Measurements from ENCODE around the gene CDX2. TPM values are rescaled to one million over a fixed set of nuclear protein-coding genes. Genes with fewer than 3 reads are reported as not detected.

The CDX2 gene
- total RNA-seq, 1 experiment from 2014 or later, result 5.1 TPM

DNA sequence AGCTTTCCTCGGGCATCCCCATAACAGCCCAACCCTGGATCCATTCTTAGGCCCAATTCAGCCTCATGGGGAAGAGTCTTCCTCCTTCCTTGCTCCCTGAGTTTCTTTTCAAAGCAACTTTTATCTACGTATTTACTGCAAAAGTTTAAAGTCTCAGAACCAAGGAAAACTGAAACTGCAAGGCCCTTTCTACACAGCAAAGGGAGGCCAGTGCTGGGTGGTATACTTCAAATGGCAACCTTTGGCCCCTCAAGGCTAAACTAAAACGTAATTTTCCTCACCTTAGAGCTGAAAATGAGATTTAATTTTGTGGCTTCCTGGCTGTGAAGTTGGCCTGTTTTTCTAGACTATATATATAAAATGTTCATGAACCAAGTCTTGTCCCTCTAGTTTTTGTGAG is 5.6 kb downstream of the CDX2 start:
- Histone ChIP-seq H3K9me3 (ENCODE audit: control insufficient read depth, insufficient read depth, low read depth, low read length) (no peaks in the 10 kb centered on the region), H3K4me3 (ENCODE audit: low read depth in 2 of 2, low read length in 2 of 2) (no peak overlapping the region), H3K36me3 (ENCODE audit: control insufficient read depth, insufficient read depth, low read length) (no peaks in the 10 kb centered on the region; the same call in 1 of the 2 replicates), H3K27me3 (ENCODE audit: control insufficient read depth, insufficient read depth, low read length) (no peaks in the 10 kb centered on the region), H3K4me1 (ENCODE audit: control insufficient read depth, insufficient read depth, low read length) (peaks cover 31% of the 10 kb centered on the region), H3K27ac (ENCODE audit: low read length) (peak overlapping the region; percentile 48; the same call in 1 of the 2 replicates)
- intact Hi-C loops (cut with micrococcal nuclease; ENCODE audit: unreplicated experiment) (no loop called here), in situ Hi-C loops (cut with HindIII; ENCODE audit: low pct_unique_long_range_greater_than_20kb, low sequenced_read_pairs) (loop anchor here (25.0 kb wide), 1 partner anchor 126 kb away; no protein-coding TSS in a partner anchor)
- ATAC-seq (no peak), DNase-seq (ENCODE audit: low read depth, low spot score) (no peak)
- CTCF ChIA-PET, result no interaction called here
- no TSS peak for BruUV-seq (replicated peaks)
- TF ChIP-seq, protein P1, sequence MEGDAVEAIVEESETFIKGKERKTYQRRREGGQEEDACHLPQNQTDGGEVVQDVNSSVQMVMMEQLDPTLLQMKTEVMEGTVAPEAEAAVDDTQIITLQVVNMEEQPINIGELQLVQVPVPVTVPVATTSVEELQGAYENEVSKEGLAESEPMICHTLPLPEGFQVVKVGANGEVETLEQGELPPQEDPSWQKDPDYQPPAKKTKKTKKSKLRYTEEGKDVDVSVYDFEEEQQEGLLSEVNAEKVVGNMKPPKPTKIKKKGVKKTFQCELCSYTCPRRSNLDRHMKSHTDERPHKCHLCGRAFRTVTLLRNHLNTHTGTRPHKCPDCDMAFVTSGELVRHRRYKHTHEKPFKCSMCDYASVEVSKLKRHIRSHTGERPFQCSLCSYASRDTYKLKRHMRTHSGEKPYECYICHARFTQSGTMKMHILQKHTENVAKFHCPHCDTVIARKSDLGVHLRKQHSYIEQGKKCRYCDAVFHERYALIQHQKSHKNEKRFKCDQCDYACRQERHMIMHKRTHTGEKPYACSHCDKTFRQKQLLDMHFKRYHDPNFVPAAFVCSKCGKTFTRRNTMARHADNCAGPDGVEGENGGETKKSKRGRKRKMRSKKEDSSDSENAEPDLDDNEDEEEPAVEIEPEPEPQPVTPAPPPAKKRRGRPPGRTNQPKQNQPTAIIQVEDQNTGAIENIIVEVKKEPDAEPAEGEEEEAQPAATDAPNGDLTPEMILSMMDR (IDR thresholded peaks at IDR 0.05), result no peak
- TF ChIP-seq, protein P2, sequence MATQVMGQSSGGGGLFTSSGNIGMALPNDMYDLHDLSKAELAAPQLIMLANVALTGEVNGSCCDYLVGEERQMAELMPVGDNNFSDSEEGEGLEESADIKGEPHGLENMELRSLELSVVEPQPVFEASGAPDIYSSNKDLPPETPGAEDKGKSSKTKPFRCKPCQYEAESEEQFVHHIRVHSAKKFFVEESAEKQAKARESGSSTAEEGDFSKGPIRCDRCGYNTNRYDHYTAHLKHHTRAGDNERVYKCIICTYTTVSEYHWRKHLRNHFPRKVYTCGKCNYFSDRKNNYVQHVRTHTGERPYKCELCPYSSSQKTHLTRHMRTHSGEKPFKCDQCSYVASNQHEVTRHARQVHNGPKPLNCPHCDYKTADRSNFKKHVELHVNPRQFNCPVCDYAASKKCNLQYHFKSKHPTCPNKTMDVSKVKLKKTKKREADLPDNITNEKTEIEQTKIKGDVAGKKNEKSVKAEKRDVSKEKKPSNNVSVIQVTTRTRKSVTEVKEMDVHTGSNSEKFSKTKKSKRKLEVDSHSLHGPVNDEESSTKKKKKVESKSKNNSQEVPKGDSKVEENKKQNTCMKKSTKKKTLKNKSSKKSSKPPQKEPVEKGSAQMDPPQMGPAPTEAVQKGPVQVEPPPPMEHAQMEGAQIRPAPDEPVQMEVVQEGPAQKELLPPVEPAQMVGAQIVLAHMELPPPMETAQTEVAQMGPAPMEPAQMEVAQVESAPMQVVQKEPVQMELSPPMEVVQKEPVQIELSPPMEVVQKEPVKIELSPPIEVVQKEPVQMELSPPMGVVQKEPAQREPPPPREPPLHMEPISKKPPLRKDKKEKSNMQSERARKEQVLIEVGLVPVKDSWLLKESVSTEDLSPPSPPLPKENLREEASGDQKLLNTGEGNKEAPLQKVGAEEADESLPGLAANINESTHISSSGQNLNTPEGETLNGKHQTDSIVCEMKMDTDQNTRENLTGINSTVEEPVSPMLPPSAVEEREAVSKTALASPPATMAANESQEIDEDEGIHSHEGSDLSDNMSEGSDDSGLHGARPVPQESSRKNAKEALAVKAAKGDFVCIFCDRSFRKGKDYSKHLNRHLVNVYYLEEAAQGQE (IDR thresholded peaks at IDR 0.05; ENCODE audit: insufficient read depth in 1 of 2, low read depth in 2 of 2, low read length in 1 of 2), result no peak
- no peak for TF ChIP-seq POLR2AphosphoS5 (IDR thresholded peaks at IDR 0.05; ENCODE audit: low read depth, low read length)
- TF ChIP-seq TCF7L2 (IDR thresholded peaks at IDR 0.05; ENCODE audit: low read depth, low read length), result no peak
- TF ChIP-seq SIN3A (IDR thresholded peaks at IDR 0.05; ENCODE audit: borderline replicate concordance, insufficient read depth, low read depth, low read length), result no peak
- POLR2A ChIA-PET, result interaction anchor here (0.6 kb wide), 1 partner anchor 9 kb away, joined by 3 read pairs; no protein-coding TSS in a partner anchor

DNA sequence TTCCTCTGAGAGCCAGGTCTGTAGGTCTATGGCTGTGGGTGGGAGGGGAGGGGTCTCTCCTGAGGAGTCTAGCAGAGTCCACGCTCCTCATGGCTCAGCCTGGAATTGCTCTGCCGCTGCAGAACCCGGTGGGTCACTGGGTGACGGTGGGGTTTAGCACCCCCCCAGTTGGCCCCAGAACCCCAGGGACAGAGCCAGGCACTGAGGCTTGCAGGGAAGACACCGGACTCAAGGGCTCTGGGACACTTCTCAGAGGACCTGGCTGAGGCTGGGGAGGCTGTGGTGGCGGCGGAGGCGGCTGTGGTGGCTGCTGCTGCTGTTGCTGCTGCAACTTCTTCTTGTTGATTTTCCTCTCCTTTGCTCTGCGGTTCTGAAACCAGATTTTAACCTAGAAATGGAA is 6.1 kb downstream of the CDX2 start:
- intact Hi-C loops (cut with micrococcal nuclease; ENCODE audit: unreplicated experiment), result no loop called here
- CTCF ChIA-PET, result no interaction called here
- no TSS peak for BruUV-seq (replicated peaks)

More for the DNA sequence above, 6.1 kb downstream of the CDX2 start:
- TF ChIP-seq, protein P1 (IDR thresholded peaks at IDR 0.05), result no peak
- no peak for TF ChIP-seq POLR2AphosphoS5 (IDR thresholded peaks at IDR 0.05; ENCODE audit: low read depth, low read length)
- no peak for TF ChIP-seq SIN3A (IDR thresholded peaks at IDR 0.05; ENCODE audit: borderline replicate concordance, insufficient read depth, low read depth, low read length)
- TF ChIP-seq TCF7L2 (IDR thresholded peaks at IDR 0.05; ENCODE audit: low read depth, low read length), result no peak
- ATAC-seq, result no peak
- in situ Hi-C loops (cut with HindIII; ENCODE audit: low pct_unique_long_range_greater_than_20kb, low sequenced_read_pairs), result loop anchor here (25.0 kb wide), 1 partner anchor 126 kb away; no protein-coding TSS in a partner anchor
- Histone ChIP-seq H3K4me1 (ENCODE audit: control insufficient read depth, insufficient read depth, low read length) (peaks cover 31% of the 10 kb centered on the region), H3K27ac (ENCODE audit: low read length) (no peak overlapping the region), H3K9me3 (ENCODE audit: control insufficient read depth, insufficient read depth, low read depth, low read length) (no peaks in the 10 kb centered on the region), H3K27me3 (ENCODE audit: control insufficient read depth, insufficient read depth, low read length) (no peaks in the 10 kb centered on the region), H3K4me3 (ENCODE audit: low read depth in 2 of 2, low read length in 2 of 2) (no peak overlapping the region), H3K36me3 (ENCODE audit: control insufficient read depth, insufficient read depth, low read length) (no peaks in the 10 kb centered on the region)
- no peak for DNase-seq (ENCODE audit: low read depth, low spot score)
- POLR2A ChIA-PET, result interaction anchor here (0.6 kb wide), 1 partner anchor 8 kb away, joined by 3 read pairs; no protein-coding TSS in a partner anchor
